H9 (cell line): ENCODE data around the gene PRKAR2B. TPM values are rescaled to one million over a fixed set of nuclear protein-coding genes. Genes with fewer than 3 reads are reported as not detected.
"Not testable (repeated sequence)": the region's sequence is repeated elsewhere in the genome, so short reads cannot be mapped to it uniquely, and the experiment has no call there.

Experiments
- DNase-seq: peaks from one replicate; pipeline ENCODE4 v3.0.0-alpha.2; 2017
- H2AFZ ChIP-seq: one replicate; pipeline ENCODE4 v1.6.1; 2013; ENCODE audit warnings: mild to moderate bottlenecking, low read length, control low read depth, moderate library complexity
- H2AK5ac ChIP-seq: 2 replicates; pipeline ENCODE4 v1.6.1; 2013; ENCODE audit warnings: low read length, control low read depth, mixed read lengths; ENCODE audit not compliant: insufficient read length
- H2BK120ac ChIP-seq: one replicate; pipeline ENCODE4 v1.6.1; 2013; ENCODE audit warnings: low read depth, mild to moderate bottlenecking, low read length, control low read depth, inconsistent platforms; ENCODE audit not compliant: poor library complexity, severe bottlenecking
- H2BK12ac ChIP-seq: 2 replicates; pipeline ENCODE4 v1.6.1; 2013; ENCODE audit warnings: low read length, control low read depth, mixed read lengths, low read depth; ENCODE audit not compliant: insufficient read length
- H2BK15ac ChIP-seq: 2 replicates; pipeline ENCODE4 v1.6.1; 2013; ENCODE audit warnings: low read depth, low read length, control low read depth
- H2BK20ac ChIP-seq: one replicate; pipeline ENCODE4 v1.6.1; 2013; ENCODE audit warnings: low read depth, mild to moderate bottlenecking, low read length, control low read depth, inconsistent platforms; ENCODE audit not compliant: poor library complexity, severe bottlenecking
- H2BK5ac ChIP-seq: 2 replicates; pipeline ENCODE4 v1.6.1; 2013; ENCODE audit warnings: low read length, control low read depth, mixed read lengths; ENCODE audit not compliant: insufficient read length
- H3K14ac ChIP-seq: 2 replicates; pipeline ENCODE4 v1.6.1; 2013; ENCODE audit warnings: low read length, control low read depth; ENCODE audit not compliant: insufficient read depth
- H3K18ac ChIP-seq: 2 replicates; pipeline ENCODE4 v1.6.1; 2013; ENCODE audit warnings: low read depth, mild to moderate bottlenecking, mixed read lengths, low read length, control low read depth; ENCODE audit not compliant: insufficient read length
- H3K23ac ChIP-seq: 2 replicates; pipeline ENCODE4 v1.6.1; 2013; ENCODE audit warnings: low read length, control low read depth, mixed read lengths, low read depth; ENCODE audit not compliant: insufficient read length
- H3K23me2 ChIP-seq: 2 replicates; pipeline ENCODE4 v1.6.1; 2013; ENCODE audit warnings: low read depth, mild to moderate bottlenecking, mixed read lengths, low read length, control low read depth; ENCODE audit not compliant: insufficient read length, poor library complexity, severe bottlenecking
- H3K27ac ChIP-seq: 2 replicates; pipeline ENCODE4 v1.5.1; 2013; ENCODE audit warnings: low read length, control low read depth, mixed read lengths, low read depth; ENCODE audit not compliant: insufficient read length
- H3K27me3 ChIP-seq: 2 replicates; pipeline ENCODE4 v1.6.1; 2013; ENCODE audit warnings: low read length, control low read depth, inconsistent platforms; ENCODE audit not compliant: insufficient read depth
- H3K4ac ChIP-seq: 2 replicates; pipeline ENCODE4 v1.6.1; 2013; ENCODE audit warnings: low read depth, mild to moderate bottlenecking, control low read depth, inconsistent platforms, low read length, moderate library complexity
- H3K4me1 ChIP-seq: 2 replicates; pipeline ENCODE4 v1.6.1; 2013; ENCODE audit warnings: low read length, control low read depth, inconsistent platforms; ENCODE audit not compliant: insufficient read depth
- H3K4me2 ChIP-seq: 2 replicates; pipeline ENCODE4 v1.6.1; 2013; ENCODE audit warnings: low read length, control low read depth, mixed read lengths; ENCODE audit not compliant: insufficient read length, insufficient read depth
- H3K56ac ChIP-seq: 2 replicates; pipeline ENCODE4 v1.6.1; 2013; ENCODE audit warnings: low read depth, mild to moderate bottlenecking, mixed read lengths, low read length, control low read depth; ENCODE audit not compliant: insufficient read length
- H3K79me1 ChIP-seq: 2 replicates; pipeline ENCODE4 v1.6.1; 2013; ENCODE audit warnings: low read depth, mild to moderate bottlenecking, moderate library complexity, low read length, control low read depth, inconsistent platforms; ENCODE audit not compliant: insufficient read depth, poor library complexity, severe bottlenecking
- H3K79me2 ChIP-seq: 2 replicates; pipeline ENCODE4 v1.6.1; 2013; ENCODE audit warnings: low read length, control low read depth, inconsistent platforms; ENCODE audit not compliant: insufficient read depth
- H3K9ac ChIP-seq: 2 replicates; pipeline ENCODE4 v1.6.1; 2013; ENCODE audit warnings: low read length, control low read depth, mixed read lengths; ENCODE audit not compliant: insufficient read length; ENCODE audit errors: extremely low read depth
- H3K9me3 ChIP-seq: one replicate; pipeline ENCODE4 v1.6.1; 2013; ENCODE audit warnings: low read depth, low read length, inconsistent platforms; ENCODE audit not compliant: control insufficient read depth
- H3T11ph ChIP-seq: one replicate; pipeline ENCODE4 v1.6.1; 2013; ENCODE audit warnings: mild to moderate bottlenecking, low read length, control low read depth, inconsistent platforms
- H4K20me1 ChIP-seq: one replicate; pipeline ENCODE4 v1.6.1; 2013; ENCODE audit not compliant: control insufficient read depth, insufficient read length, insufficient read depth
- H4K5ac ChIP-seq: 2 replicates; pipeline ENCODE4 v1.6.1; 2013; ENCODE audit warnings: low read depth, mild to moderate bottlenecking, mixed read lengths, low read length, control low read depth; ENCODE audit not compliant: insufficient read length
- H4K8ac ChIP-seq: replicated peaks from 2 replicates; pipeline ENCODE4 v1.6.1; 2013; ENCODE audit warnings: low read length, control low read depth, mixed read lengths, low read depth; ENCODE audit not compliant: insufficient read length
- H4K91ac ChIP-seq: 2 replicates; pipeline ENCODE4 v1.6.1; 2013; ENCODE audit warnings: low read depth, mild to moderate bottlenecking, moderate library complexity, mixed read lengths, low read length, control low read depth; ENCODE audit not compliant: insufficient read length
- H3K27ac Mint-ChIP-seq, 3 experiments: 2 replicates in 2 of 3; 3 replicates in 1 of 3; pipeline ENCODE4 v1.8.0; 2020 to 2021; ENCODE audit warnings: mixed read lengths in 3 of 3, mild to moderate bottlenecking in 1 of 3, moderate library complexity in 1 of 3
- H3K27me3 Mint-ChIP-seq: 2 replicates; pipeline ENCODE4 v1.8.0; 2021; ENCODE audit warnings: low read depth, mild to moderate bottlenecking, moderate library complexity, mixed read lengths
- H3K36me3 Mint-ChIP-seq, 3 experiments: 2 replicates in 2 of 3; 3 replicates in 1 of 3; pipeline ENCODE4 v1.8.0; 2020 to 2021; ENCODE audit warnings: low read depth in 3 of 3, mixed read lengths in 3 of 3; ENCODE audit not compliant: insufficient read depth in 1 of 3
- H3K4me1 Mint-ChIP-seq, 2 experiments: 2 replicates each; pipeline ENCODE4 v1.8.0; 2020; ENCODE audit warnings: mixed read lengths in 2 of 2
- H3K4me3 Mint-ChIP-seq, 2 experiments: 2 replicates in 1 of 2; 3 replicates in 1 of 2; pipeline ENCODE4 v1.8.0; 2020 to 2021; ENCODE audit warnings: mild to moderate bottlenecking in 2 of 2, mixed read lengths in 2 of 2, moderate library complexity in 1 of 2
- H3K9me3 Mint-ChIP-seq, 2 experiments: 2 replicates in 1 of 2; 3 replicates in 1 of 2; pipeline ENCODE4 v1.8.0; 2020; ENCODE audit warnings: mild to moderate bottlenecking in 2 of 2, mixed read lengths in 2 of 2, moderate library complexity in 1 of 2
- WGBS: extraction: QIAGEN DNeasy Blood & Tissue Kit; methylation state at CpG from one replicate; pipeline ENCODE4 v1.1.7; 2013; ENCODE audit warnings: missing lambda C conversion rate, low lambda C conversion rate, mixed read lengths; ENCODE audit not compliant: insufficient read length; ENCODE audit errors: extremely low coverage; 5-methylcytosine and 5-hydroxymethylcytosine counted together
- total RNA-seq: library from RNA; stranded (reverse); gene quantifications from 2 replicates; pipeline ENCODE4 v1.2.1, GENCODE V29; 2021

The PRKAR2B gene
- total RNA-seq, 1 experiment from 2014 or later: 16.6 TPM

DNA sequence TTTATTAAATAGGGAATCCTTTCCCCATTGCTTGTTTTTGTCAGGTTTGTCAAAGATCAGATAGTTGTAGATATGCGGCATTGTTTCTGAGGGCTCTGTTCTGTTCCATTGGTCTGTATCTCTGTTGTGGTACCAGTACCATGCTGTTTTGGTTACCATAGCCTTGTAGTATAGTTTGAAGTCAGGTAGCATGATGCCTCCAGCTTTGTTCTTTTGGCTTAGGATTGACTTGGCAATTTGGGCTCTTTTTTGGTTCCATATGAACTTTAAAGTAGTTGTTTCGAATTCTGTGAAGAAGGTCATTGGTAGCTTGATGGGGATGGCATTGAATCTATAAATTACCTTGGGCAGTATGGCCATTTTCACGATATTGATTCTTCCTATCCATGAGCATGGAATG, 11.6 kb downstream of the PRKAR2B start:
- not testable (repeated sequence) for H3K79me1 ChIP-seq, H2BK20ac ChIP-seq, DNase-seq, H3K27me3 Mint-ChIP-seq, H3K27me3 ChIP-seq, H3K4me3 Mint-ChIP-seq, H3K23me2 ChIP-seq, H4K91ac ChIP-seq, H2BK15ac ChIP-seq, H3T11ph ChIP-seq, H4K8ac ChIP-seq, H3K56ac ChIP-seq, H3K79me2 ChIP-seq, H2BK5ac ChIP-seq, H3K9me3 ChIP-seq, H2BK120ac ChIP-seq, H3K18ac ChIP-seq, H2AFZ ChIP-seq, H3K36me3 Mint-ChIP-seq, H3K27ac ChIP-seq, H3K27ac Mint-ChIP-seq, H3K14ac ChIP-seq, H3K9ac ChIP-seq, H3K4me2 ChIP-seq, H3K23ac ChIP-seq, H4K5ac ChIP-seq, H2BK12ac ChIP-seq, H3K9me3 Mint-ChIP-seq, H2AK5ac ChIP-seq, H3K4ac ChIP-seq, H3K4me1 ChIP-seq, H4K20me1 ChIP-seq
- WGBS: no CpG with 5 or more reads among the region's 3 CpGs
- peaks cover 3 to 12% of the 10 kb centered on the region in 2 experiments; a peak in 1 of 4 replicates for H3K4me1 Mint-ChIP-seq
